Embryonic facial prominence (tissue), 1 donor: Measurements from ENCODE around the gene DYNC1H1.
A peak's percentile ranks its signal among the peaks of the same experiment; 100 is the strongest.
"Not testable (repeated sequence)": the region's sequence is repeated elsewhere in the genome, so short reads cannot be mapped to it uniquely, and the experiment has no call there.

Experiments
- DNase-seq: peaks from one replicate; pipeline ENCODE4 v3.0.0-alpha.2; 2016; ENCODE audit errors: extremely low spot score

The DYNC1H1 gene

DNA sequence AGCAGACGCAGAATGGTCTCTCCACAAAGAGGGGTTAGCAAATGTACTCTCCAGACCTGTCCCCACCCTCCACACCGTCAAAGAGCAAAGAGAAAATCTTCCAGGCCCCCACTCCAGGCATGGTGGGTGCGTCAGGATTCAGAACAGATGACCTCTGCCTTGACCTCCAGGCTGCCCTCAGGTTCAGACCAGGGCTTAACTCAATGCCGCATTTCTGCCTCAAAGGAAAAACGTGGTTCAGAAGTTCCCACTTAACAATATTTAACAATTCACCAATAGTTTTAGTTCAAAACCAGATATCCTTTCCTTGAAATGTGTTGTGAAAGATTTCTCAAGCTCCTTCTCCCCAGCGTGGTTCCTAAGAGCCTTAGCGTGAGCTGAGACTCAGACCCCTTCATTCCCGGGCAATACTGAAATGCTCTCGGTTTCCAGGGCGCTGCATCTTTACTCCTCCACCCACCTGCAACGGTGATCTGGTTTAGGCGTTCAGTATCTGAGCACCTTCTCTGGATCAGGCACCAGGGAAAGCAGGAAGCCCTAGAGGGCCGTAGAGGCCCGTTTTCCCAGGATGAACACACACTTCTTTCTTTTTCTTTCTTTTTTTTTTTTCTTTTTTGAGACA lies 99.5 kb downstream of the DYNC1H1 start:
- DNase-seq: no peak

DNA sequence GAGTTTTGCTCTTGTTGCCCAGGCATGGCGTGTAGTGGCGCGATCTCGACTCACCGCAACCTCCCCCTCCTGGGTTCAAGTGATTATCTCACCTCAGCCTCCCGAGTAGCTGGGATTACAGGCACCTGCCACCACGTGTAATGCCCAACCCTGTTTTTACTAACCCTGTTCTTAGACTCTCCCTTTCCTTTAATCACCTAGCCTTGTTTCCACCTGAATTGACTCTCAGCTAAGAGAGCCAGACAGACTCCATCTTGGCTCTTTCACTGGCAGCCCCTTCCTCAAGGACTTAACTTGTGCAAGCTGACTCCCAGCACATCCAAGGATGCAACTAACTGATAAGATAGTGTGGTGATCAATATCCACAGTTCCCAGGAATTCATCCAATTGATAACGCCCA lies 100.2 kb downstream of the DYNC1H1 start:
- DNase-seq: not testable (repeated sequence)

- DNase-seq: no peak
Measured at GRCh38 chr14:102066041-102066451, 101.7 kb downstream of the DYNC1H1 start.

GRCh38 chr14:102071283-102071998 lies 107.1 kb downstream of the DYNC1H1 start:
- no peak for DNase-seq

DNA sequence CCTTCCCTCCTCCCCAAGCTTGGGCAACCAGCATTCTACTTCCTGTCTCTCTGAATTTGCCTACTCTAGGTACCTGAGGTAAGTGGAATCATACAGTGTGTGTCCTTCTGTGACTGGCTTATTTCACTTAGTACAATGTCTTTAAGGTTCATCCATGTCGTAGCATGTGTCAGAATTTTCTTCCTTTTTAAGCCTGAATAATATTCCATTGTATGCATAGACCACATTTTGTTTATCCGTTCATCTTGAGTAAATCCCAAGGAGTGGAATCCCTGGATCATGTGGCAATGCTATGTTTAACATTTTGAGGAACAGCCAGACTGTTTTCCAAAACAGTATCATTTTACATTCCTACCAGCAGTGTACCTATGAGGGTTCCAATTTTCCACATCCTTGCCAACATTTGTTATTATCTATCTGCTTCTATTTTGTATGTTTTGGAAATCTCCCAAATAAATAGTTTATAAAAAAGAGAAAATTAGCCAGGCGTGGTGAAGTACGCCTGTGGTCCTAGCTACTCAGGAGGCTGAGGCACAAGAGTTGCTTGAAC lies 110.1 kb downstream of the DYNC1H1 start:
- no peak for DNase-seq

DNA sequence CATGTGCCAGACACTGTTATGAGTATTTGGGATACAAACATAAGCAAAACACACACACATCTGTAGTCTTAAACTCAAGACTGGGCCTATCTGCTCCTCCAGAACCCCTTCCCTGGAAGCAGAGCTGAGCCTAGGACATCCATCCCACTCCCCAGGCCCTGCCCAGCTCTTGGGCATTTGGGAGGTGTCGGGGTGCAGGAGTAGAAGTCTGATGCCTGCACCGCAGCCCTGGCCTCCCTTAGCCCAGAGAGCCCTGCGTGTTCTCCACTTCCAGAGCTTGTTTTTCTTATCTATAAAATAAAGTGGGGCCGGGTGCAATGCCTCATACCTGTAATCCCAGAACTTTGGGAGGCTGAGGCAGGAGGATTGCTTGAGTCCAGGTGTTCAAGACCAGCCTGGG lies 110.8 kb downstream of the DYNC1H1 start:
- no peak for DNase-seq

DNA sequence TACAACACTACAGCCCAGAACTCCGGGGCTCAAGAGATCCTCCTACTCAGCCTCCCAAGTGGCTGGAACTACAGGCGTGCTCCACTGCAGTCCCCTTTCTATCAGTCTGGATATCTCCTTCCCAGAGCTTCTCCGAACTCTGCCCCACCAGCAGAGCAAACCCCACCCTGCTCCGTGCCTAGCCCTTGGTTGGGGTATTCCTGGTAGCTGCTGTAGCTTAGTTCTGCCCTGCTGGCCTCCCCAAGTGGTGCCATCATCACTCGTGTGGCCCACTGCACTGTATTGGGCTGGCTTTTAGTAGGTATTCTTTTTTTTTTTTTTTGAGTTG lies 113.0 kb downstream of the DYNC1H1 start:
- no peak for DNase-seq

- DNase-seq: not testable (repeated sequence)
Measured at GRCh38 chr14:102078361-102078791, 114.0 kb downstream of the DYNC1H1 start.

DNA sequence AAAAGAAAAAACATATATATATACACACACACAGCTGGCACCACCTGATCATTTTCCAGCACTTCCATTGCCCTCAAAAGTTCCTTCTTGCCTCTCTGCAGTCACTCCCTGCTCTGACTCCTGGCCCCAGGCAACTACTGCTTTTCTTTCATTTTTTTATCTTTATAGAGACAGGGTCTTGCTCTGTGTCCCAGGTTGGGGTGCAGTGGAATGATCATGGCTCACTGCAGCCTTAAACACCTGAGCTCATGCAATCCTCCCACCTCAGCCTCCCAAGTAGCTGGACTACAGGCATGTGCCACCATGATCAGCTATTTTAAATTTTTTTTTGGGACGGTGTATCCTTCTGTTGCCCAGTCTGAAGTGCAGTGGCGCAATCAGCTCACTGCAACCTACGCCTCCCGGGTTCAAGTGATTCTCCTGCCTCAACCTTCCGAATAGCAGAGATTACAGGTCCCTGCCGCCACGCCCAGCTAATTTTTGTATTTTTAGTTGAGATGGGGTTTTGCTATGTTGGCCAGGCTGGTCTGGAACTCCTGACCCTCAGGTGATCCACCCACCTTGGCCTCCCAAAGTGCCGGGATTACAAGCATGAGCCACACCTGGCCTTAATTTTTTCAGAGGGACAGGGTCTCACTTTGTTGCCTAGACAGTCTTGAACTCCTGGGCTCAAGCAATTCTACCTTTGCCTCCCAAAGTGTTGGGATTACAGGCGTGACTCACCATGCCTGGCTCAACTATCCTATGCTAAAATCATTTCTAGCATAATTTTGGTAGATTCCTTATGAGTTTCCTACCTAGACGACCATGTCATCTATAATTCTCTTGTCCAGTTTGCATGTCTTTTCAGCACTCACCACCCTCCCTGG lies 114.7 kb downstream of the DYNC1H1 start:
- no peak for DNase-seq

- no peak for DNase-seq
Measured at GRCh38 chr14:102079700-102079979, 115.3 kb downstream of the DYNC1H1 start.

GRCh38 chr14:102080183-102081080 lies 116.1 kb downstream of the DYNC1H1 start:
- DNase-seq: no peak

DNA sequence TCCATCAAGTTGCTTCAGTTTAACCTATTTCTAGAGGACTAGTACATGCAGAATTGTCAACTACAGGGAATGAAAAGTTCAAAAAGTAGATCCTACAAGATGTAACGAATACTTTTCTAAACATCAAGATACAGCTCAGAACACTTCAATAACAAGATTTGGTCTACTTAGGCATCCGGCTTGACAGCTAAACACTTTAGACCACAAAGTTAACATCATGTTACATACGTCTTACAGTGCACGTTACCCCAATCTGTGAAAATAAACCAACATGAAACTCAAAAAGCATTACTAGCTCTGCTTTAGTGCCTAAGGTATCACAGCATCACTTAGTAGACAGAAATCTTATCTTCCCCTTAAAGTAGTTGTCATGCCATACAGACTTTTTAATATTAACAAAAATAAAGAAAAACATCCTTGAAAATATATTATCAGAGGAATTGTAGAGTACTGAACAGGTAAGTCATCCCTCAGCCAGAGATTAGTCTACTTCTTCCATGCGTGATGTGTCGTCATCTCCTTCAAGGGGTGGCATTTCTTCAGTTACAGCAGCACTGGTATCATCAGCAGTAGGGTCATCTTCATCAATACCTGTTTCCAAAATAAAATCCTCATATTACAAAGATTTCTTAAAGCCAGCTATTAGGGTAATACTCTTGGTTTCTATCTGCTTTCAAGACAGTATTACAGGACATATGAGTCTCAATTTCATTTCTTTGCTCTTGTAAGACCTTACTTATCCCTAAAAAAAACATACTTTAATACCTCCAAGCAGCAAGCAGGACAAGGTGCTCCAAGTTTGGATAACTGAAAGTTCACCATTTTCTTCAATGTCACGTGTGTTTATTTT lies 117.1 kb downstream of the DYNC1H1 start:
- DNase-seq: no peak

- not testable (repeated sequence) for DNase-seq
Measured at GRCh38 chr14:102084522-102084921, 120.1 kb downstream of the DYNC1H1 start.

- no peak for DNase-seq
Measured at GRCh38 chr14:102084931-102085330, 120.6 kb downstream of the DYNC1H1 start.

- no peak for DNase-seq
Measured at GRCh38 chr14:102085488-102085887, 121.1 kb downstream of the DYNC1H1 start.

DNA sequence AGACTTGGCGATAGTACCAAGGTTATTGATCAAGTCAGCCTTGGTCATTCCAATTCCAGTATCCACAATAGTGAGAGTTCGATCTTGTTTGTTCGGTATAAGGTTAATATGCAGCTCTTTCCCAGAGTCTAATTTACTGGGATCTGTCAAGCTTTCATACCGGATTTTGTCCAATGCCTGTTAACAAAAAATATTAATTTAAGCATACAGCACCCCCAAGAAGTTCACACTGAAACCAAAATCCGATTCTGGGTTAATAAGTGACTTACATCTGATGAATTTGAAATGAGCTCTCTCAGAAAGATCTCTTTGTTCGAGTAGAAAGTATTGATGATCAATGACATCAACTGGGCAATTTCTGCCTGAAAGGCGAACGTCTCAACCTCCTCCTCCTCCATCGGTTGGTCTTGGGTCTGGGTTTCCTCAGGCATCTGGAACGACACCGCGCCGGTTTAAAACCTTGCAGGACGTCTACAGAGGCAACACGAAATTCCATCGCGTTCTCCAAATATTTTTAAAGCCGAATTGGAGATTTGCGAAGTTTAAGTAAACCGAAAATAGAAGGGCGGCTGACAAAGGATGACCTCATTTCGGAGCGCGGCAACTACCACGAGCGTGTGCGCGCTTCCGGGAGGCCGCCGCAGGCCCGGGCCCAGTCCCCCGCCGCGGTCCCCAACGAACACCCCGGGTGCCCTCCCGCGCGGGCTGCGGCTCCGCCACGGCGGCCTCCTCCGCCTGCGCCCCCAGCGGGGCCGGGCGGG lies 121.8 kb downstream of the DYNC1H1 start:
- DNase-seq: peak; percentile 41

DNA sequence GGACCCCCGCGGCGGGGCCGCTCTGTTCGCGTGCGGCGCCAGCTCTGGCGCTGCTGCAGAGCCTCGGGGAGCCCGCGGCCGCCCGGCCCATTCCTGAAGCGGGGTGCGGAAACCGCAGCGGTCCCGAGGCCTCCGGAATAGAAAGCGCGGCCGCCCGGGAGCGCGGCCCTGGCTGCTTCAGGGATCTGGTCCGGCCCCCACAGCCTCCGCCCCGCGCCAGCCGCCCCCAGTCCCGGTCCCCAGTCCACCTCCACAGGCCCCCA lies 122.3 kb downstream of the DYNC1H1 start:
- DNase-seq: no peak

DNA sequence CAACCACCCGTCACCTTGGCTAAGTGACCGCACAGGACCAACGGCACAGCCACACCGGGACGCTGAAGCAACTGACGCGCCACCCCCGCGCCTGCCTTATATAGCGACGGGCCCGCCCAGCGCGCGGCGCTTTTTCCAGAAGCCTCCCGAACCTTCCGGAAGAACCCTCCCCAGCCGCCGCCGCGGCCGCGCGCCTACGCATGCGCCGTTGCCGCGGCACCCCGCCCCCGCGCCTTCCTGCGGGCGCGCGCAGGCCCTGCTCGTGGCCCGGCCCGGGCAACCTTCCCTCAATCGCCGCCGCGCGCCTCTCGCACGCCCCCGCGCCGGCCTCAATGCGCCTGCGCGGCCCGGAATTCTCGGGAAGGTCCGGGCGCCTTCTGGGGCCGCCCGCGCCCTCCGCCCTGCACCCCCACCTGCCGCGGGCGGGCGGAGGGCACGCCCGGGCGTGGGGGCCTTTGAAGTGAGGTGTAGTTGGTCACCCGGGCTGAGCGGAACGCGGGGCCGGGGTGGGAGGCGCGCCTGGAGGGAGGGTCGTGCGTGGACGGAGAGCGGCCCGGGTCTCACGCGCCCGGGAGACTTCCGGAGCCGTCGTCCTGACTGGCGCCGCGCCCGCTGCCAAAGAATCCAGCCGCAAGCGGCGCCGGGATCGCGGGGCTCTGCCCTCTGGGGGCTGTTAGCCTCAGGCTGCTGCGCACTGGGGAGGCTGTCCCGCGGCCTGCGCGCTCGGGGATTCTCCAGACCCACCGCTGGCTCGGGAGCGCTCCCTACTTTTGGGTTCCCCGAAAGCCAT lies 122.8 kb downstream of the DYNC1H1 start, which contains the start of gene HSP90AA1:
Gene HSP90AA1, minus strand, starts transcription at position 73 of the 790 bp plus-strand sequence. CDS start 666 bp downstream, outside the sequence.
- peak; percentile 87 for DNase-seq

DNA sequence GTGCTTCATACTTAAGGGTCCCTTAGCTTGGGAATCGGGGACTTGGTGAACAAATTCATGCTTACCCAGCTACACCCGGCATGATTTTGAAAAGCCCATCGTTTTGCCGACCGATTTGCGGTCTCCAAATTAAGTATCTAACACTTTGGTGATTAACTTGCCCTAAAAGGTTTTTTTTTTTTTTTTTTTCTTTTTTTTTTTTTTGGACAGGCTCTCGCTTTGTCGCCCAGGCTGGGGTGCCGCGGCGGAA lies 123.3 kb downstream of the DYNC1H1 start:
- DNase-seq: no peak
